ENCODE results near the gene CD2BP2.
A peak's percentile ranks its signal among the peaks of the same experiment; 100 is the strongest.

CD2BP2 gene

DNA sequence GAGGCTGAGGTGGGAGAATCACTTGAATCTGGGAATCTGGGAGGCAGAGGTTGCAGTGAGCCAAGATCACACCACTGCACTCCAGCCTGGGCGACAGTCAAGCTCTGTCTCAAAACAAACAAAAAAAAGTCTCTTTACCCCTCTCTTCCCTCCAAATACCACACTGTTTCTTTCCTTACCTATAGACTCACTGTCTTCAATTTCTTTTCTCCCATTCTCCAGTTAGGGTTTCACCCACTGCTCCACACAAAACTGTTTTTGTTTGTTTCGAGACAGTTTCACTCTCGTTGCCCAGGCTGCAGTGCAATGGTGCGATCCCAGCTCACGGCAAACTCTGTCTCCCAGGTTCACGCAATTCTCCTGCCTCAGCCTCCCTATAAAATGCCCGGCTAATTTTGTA lies 6.1 kb upstream of the CD2BP2 start:
- no peak overlapping the region for H3K4me3 Mint-ChIP-seq
- no peaks in the 10 kb centered on the region for H3K9me3 Mint-ChIP-seq
- H3K36me3 Mint-ChIP-seq (ENCODE audit: insufficient read depth), result peaks cover 32% of the 10 kb centered on the region
- H3K27ac Mint-ChIP-seq, result no peak overlapping the region
- no peaks in the 10 kb centered on the region for H3K27me3 Mint-ChIP-seq
- peaks cover 12 to 15% of the 10 kb centered on the region in 2 donors for H3K4me1 Mint-ChIP-seq (ENCODE audit: low read depth in 2 of 2)
- DNase-seq, result no peak
- no peak for ATAC-seq (replicated peaks)

DNA sequence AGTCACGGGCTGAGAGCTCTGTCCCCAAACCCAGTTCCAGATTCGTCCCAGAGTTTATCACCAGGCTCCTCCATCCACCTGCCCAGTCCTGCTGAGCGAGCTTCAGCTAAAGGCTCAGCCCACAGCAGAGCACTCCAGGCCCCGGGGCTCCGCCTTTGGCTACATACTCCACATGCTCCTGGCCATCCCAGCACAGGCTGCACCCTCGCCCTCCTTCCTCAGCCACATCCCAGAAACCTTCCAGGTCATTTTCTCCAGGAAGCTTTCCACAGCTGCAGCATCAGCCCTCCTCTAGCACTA lies 4.7 kb upstream of the CD2BP2 start:
- H3K36me3 Mint-ChIP-seq (ENCODE audit: insufficient read depth), result peaks cover 34% of the 10 kb centered on the region
- no peaks in the 10 kb centered on the region for H3K27me3 Mint-ChIP-seq
- H3K9me3 Mint-ChIP-seq, result no peaks in the 10 kb centered on the region
- peaks cover 14 to 15% of the 10 kb centered on the region in 2 donors for H3K4me1 Mint-ChIP-seq (ENCODE audit: low read depth in 2 of 2)
- no peak overlapping the region for H3K4me3 Mint-ChIP-seq
- DNase-seq (no peak), ATAC-seq (replicated peaks) (no peak)
- no peak overlapping the region for H3K27ac Mint-ChIP-seq

DNA sequence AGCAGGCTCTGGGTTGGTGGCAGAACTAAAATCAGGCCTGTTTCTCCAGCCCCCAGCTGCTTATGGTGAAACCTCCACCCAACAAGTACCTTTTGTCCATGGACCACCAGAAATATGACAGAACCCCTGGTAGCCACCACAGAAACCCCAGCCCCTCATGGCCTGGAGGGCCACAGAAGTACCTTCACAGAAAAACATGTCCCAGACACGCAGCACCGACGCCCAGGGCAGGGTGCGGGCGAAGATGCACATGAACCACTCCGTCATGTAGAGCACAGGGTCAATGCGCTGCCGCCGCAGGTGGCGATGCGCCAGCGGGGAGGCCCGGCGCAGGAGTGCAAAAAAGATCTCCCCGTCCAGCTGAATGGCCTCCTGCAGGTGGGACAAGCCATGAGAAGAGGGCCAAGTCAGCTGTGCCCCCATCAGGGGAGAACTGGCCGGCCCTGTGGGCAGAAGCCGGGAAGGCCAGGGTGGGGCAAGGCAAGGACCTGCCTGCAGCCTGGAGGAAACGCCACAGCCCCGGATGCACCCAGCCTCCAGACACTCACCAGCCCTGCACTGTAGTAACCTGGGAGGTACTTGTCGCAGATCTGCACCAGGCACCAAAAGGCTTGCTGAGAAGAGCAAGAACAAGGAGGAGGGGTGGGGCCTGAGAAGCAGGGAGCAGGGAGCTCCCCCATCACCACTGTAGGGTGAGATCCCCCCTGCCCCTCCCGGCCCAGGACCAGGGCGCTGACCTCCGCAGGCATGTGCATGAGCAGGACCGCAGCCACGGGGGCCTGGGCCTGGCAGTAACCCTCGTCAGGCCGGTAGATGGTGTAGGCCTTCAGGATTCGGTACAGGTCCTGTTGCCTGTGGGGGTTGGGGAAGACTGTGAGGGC lies 4.1 kb upstream of the CD2BP2 start:
- no peaks in the 10 kb centered on the region for H3K27me3 Mint-ChIP-seq
- H3K36me3 Mint-ChIP-seq (ENCODE audit: insufficient read depth), result peaks cover 31% of the 10 kb centered on the region
- H3K4me3 Mint-ChIP-seq, result no peak overlapping the region
- peaks cover 18 to 20% of the 10 kb centered on the region in 2 donors for H3K4me1 Mint-ChIP-seq (ENCODE audit: low read depth in 2 of 2)
- no peak for DNase-seq
- no peaks in the 10 kb centered on the region for H3K9me3 Mint-ChIP-seq
- no peak overlapping the region for H3K27ac Mint-ChIP-seq
- ATAC-seq (replicated peaks), result no peak

DNA sequence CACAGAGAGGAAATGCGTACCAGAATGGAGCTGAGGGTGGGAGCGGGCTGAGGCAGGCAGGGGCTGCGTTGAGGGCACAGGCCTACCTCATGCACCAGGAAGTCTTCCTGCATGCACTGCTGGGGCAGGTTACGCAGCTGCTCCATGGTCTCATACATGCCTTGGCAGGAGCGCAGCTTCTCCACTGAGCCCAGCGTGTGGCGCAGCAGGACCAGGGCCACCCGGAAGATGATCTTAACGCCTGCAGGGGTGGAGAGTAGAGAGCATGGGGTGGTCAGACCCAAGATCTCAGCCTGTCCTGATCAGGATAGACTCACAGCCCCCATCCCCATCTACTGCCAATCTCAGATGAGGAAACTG lies 3.4 kb upstream of the CD2BP2 start:
- no peak for ATAC-seq (replicated peaks)
- no peak for DNase-seq
- no peak overlapping the region for H3K27ac Mint-ChIP-seq
- H3K4me1 Mint-ChIP-seq (ENCODE audit: low read depth in 2 of 2), result peaks cover 24 to 25% of the 10 kb centered on the region in 2 donors
- peaks cover 32% of the 10 kb centered on the region for H3K36me3 Mint-ChIP-seq (ENCODE audit: insufficient read depth)
- no peaks in the 10 kb centered on the region for H3K9me3 Mint-ChIP-seq
- H3K27me3 Mint-ChIP-seq, result no peaks in the 10 kb centered on the region
- H3K4me3 Mint-ChIP-seq, result no peak overlapping the region

DNA sequence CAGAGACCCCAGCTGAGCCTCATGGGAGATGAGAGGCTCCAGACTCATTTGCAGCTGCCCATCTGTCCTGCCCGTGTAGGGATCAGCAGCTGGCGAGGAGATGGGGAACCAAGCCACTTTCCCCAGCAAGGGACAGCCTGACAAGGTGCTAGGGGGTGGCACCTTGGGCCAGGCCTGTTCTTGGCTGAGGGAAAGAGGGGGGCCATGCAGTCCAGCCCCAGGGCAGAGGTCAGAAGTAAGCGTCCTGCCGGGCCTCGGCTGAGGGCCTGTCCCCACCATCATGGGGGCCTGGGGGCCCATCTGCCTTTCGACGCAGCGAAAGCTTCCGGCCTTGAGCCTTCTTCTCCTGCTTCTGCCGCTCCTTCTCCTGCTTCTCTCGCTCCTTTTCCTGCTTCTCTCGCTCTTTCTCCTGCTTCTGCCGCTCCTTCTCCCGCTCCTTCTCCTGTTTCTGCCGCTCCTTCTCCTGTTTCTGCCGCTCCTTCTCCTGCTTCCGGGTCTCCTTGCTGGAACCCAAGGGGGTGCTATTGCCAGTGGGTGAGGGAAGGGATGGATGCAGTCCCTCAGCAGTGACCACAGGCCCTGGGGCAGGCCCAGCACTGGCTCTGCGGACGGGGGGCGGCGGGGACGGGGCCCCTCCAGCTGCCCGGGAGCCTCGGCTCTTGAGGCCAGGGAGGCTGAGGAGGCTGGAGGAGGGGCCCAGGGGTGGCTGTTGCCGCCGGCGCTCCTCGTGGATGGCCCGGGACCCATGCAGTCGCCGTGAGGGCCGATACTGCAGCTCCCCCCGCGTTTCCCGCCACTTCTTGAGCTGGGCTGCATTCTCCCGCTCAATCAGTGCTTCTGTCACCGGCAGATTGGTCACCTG lies 2.8 kb upstream of the CD2BP2 start:
- Mint-ChIP-seq H3K27me3 (no peaks in the 10 kb centered on the region), H3K36me3 (ENCODE audit: insufficient read depth) (peaks cover 33% of the 10 kb centered on the region), H3K4me1 (ENCODE audit: low read depth in 2 of 2) (peaks cover 25% of the 10 kb centered on the region in 2 donors), H3K27ac (peak overlapping the region in 1 of 2 donors; percentile 3), H3K4me3 (no peak overlapping the region), H3K9me3 (no peaks in the 10 kb centered on the region)
- DNase-seq, result no peak
- ATAC-seq (replicated peaks), result no peak

DNA sequence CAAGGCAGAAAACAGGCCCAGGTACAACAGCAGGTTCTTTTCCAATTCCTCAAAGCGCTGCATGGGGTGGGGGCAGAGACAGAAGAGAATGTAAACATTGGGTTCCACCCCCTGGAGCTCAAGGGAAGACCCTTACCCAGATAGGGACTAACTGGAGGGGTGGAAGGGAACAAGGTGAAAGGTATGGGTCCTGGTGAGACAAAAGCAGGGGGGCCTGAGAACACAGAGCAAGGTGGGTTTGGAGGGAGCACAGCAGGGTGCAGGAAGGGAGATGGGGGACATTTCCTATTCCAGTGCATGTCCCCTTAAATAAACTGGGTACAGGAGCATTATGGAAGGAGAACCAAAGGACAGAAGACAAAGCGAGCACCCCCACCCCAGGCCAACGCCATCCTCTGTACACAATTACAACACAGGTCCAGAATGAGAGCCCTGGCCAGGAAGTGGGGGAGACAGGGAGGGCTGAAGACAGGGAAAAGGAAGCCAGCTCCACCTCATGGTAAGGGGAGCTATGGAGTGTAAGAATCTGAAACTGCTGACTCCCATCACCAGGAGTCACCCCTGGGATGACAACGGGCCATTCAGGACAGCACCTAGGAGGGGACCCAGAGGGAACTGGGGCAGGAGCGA lies 2.1 kb upstream of the CD2BP2 start:
- ATAC-seq (replicated peaks) (no peak), DNase-seq (no peak)
- no peaks in the 10 kb centered on the region for H3K27me3 Mint-ChIP-seq
- no peaks in the 10 kb centered on the region for H3K9me3 Mint-ChIP-seq
- H3K4me1 Mint-ChIP-seq (ENCODE audit: low read depth in 2 of 2), result peaks cover 22 to 25% of the 10 kb centered on the region in 2 donors
- H3K4me3 Mint-ChIP-seq, result no peak overlapping the region
- peak overlapping the region; percentile 5 to 98 for H3K27ac Mint-ChIP-seq
- H3K36me3 Mint-ChIP-seq (ENCODE audit: insufficient read depth), result peaks cover 35% of the 10 kb centered on the region

DNA sequence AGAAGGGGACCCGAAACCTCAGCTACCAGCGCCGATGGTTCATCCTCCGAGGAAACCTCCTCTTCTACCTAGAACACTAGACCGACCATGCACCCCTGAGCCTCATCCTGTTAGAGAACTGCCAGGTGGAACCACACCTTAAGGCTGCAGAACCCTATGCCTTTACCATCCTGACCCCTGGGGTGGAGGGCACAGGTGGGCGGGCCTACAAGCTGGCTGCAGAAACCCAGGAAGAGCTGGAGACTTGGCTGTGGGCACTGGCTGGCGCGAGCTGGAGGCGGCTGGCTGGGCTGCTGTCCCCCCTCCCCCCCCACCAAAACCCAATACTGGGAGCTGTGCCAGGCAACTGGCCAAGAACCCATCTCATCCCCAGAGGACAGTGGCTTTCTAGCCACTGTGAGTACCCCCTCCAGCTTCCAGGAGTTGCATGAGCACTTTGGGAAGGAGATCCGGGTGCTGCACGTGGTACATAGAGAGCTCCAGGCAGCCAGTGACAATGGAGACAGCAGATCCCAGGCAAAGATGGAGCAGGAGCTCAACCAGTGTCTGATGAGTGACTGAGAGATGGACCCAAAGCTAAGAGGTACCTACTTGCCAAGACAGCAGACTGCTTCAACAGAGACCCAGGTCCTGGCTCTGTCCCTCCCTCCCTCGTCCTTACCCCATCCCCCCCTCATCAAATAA lies 1.4 kb upstream of the CD2BP2 start:
- peak overlapping the region; percentile 92 to 97 for H3K4me3 Mint-ChIP-seq
- DNase-seq, result no peak
- peaks cover 25 to 27% of the 10 kb centered on the region in 2 donors for H3K4me1 Mint-ChIP-seq (ENCODE audit: low read depth in 2 of 2)
- H3K9me3 Mint-ChIP-seq, result no peaks in the 10 kb centered on the region
- H3K36me3 Mint-ChIP-seq (ENCODE audit: insufficient read depth), result peaks cover 38% of the 10 kb centered on the region
- no peak for ATAC-seq (replicated peaks)
- peak overlapping the region; percentile 97 to 98 for H3K27ac Mint-ChIP-seq
- H3K27me3 Mint-ChIP-seq, result no peaks in the 10 kb centered on the region

DNA sequence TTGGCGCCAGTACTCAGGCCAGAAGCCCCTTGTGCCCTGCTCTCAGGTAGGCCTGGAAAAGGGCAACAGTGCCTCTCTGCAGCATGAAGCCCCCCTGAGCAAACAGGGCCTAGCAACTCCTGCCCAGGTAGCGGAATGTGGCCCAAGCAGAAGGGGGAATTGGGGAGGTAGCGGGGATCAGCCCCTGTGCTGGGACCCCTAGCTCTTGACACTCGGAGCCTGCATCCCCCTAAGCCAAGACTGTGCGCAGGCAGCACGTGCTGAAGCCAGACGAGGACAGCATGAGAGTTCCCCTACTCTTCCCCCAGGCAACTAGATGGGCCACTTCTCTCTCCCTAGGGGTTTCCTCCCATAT lies 823 bp upstream of the CD2BP2 start:
- Mint-ChIP-seq H3K4me1 (ENCODE audit: low read depth in 2 of 2) (peaks cover 31 to 32% of the 10 kb centered on the region in 2 donors), H3K36me3 (ENCODE audit: insufficient read depth) (peaks cover 39% of the 10 kb centered on the region), H3K9me3 (no peaks in the 10 kb centered on the region), H3K27me3 (no peaks in the 10 kb centered on the region), H3K27ac (peak overlapping the region; percentile 97 to 98), H3K4me3 (peak overlapping the region; percentile 92 to 97)
- DNase-seq, result no peak
- ATAC-seq (replicated peaks), result no peak

DNA sequence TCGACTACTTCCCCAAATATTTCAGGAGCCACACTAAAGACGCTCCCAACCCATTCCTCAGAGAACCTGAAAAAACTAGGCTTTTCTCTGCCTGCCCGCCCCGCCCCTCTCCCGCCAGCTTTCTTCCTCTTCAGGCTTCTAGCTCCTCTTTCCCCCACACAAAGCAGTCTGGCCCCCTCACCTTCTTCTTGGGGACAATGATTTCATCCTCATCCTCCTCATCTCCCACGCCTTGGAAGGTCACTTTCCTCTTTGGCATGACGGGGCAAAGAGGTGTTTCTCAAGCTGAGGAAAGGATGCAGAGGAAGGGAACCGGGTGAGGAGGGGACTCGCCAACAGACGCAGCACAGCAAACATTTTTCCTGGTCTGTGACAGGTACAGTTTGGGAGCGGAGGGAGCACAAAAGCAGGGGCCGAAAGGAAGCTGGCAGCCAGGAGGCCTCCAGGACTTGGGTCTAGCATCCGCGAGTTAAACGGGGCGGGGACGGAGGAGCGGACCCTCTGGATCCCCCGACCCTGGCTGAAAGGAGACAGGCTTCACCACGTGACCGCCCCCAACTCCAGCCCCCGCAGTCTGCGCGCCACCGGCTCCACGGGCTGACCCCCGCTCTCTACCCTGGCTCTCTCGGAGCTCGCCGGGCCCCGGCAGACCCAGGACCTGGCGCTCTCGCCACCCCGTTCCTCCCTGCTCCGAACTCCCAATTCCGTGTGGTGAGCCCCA lies 525 bp downstream of the CD2BP2 start:
- DNase-seq, result no peak
- peak overlapping the region; percentile 97 to 98 for H3K27ac Mint-ChIP-seq
- peaks cover 48% of the 10 kb centered on the region for H3K36me3 Mint-ChIP-seq (ENCODE audit: insufficient read depth)
- no peaks in the 10 kb centered on the region for H3K9me3 Mint-ChIP-seq
- H3K27me3 Mint-ChIP-seq, result no peaks in the 10 kb centered on the region
- peak; percentile 22 for ATAC-seq (replicated peaks)
- H3K4me3 Mint-ChIP-seq, result peak overlapping the region; percentile 92 to 97
- peaks cover 42 to 44% of the 10 kb centered on the region in 2 donors for H3K4me1 Mint-ChIP-seq (ENCODE audit: low read depth in 2 of 2)

DNA sequence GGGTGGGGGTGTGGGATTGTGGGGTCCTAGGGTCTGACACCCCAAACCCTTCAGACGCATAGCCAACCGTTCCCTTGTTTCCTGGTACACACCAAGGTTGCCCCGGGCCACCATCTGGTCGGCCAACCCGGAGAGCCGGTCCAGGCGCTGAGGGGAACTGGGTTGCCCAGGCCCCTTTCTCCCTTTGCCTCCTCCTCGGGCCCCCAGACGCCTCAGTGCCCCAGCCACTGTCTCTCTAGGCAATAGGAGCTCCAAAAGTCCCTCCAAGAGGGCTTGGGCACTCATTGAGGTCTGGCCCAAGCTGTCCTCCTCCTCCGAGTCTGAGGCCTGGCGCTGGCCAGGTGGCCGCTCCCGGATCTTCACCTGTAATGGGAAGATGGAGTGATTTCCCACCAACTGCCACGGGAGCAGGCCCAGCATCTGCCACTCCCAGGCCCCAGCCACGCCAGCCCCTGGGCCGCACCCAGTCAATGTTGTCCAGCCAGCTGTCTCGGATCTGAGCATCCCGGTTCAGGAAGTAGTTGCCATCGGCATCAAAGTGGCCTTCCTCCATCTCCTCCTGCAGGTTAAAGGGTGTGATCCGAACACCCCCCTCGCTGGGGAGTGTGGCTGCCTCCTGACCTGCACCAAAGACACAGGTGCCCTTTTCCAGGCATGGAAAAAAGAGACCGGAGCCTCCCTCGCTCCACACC lies 1.5 kb downstream of the CD2BP2 start:
- Mint-ChIP-seq H3K9me3 (no peaks in the 10 kb centered on the region), H3K4me3 (peak overlapping the region; percentile 92 to 97), H3K27me3 (no peaks in the 10 kb centered on the region), H3K27ac (peak overlapping the region in 1 of 2 donors; percentile 98), H3K36me3 (ENCODE audit: insufficient read depth) (peaks cover 51% of the 10 kb centered on the region), H3K4me1 (ENCODE audit: low read depth in 2 of 2) (peaks cover 48% of the 10 kb centered on the region in 2 donors)
- no peak for ATAC-seq (replicated peaks)
- DNase-seq, result no peak

DNA sequence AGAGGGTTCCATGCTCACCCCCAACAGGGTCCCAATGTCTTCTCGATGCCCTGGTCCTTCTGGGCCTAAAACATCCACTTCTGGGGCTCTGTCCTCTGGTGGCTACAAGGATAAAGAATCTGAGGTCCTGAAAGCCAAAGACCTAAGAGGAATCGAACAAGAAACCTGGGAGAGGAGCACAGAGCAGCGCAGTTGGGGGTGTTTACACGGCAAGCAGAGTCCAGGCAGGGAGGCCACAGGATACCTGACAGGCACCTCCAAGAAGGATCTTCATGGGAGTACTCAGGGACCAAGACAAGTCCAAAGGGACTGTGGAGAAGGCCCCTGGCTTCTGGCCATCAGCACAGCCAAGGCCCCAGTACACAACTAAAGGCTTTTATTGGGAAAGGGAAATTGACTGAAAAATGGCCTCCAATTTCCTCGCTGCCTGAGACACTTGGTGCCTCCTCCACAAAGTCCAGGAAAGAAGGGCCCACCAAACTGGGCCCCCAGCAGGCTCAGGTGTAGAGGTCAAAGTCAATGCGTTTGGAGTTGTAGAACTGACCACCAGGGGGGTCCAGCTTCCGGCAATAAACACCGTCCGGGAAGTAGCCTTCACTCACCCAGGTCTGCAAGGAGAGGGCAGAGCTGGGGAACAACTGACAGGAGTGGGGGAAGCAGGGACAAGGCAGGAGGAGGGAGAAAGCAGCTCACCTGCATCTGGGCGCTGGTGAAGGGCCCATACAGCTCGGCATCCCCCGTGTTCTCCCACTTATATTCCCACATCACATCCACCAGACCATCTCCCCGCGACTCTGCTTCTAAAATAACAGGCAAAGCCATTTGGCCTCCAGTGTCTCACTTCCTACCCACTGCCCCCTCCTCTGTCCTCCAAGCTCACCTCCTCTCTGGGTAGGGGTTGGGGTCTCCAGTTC lies 2.4 kb downstream of the CD2BP2 start:
- peak overlapping the region; percentile 38 to 97 for H3K4me3 Mint-ChIP-seq
- DNase-seq, result no peak
- ATAC-seq (replicated peaks), result no peak
- peaks cover 50% of the 10 kb centered on the region for H3K36me3 Mint-ChIP-seq (ENCODE audit: insufficient read depth)
- H3K27me3 Mint-ChIP-seq, result no peaks in the 10 kb centered on the region
- no peaks in the 10 kb centered on the region for H3K9me3 Mint-ChIP-seq
- H3K27ac Mint-ChIP-seq, result peak overlapping the region in 1 of 2 donors; percentile 86
- H3K4me1 Mint-ChIP-seq (ENCODE audit: low read depth in 2 of 2), result peaks cover 48% of the 10 kb centered on the region in 2 donors
